Measurements from ENCODE around the gene SOD3. TPM values are rescaled to one million over a fixed set of nuclear protein-coding genes. Genes with fewer than 3 reads are reported as not detected.

The SOD3 gene
- total and polyA plus RNA-seq, 4 experiments from 2014 or later, result not detected

DNA sequence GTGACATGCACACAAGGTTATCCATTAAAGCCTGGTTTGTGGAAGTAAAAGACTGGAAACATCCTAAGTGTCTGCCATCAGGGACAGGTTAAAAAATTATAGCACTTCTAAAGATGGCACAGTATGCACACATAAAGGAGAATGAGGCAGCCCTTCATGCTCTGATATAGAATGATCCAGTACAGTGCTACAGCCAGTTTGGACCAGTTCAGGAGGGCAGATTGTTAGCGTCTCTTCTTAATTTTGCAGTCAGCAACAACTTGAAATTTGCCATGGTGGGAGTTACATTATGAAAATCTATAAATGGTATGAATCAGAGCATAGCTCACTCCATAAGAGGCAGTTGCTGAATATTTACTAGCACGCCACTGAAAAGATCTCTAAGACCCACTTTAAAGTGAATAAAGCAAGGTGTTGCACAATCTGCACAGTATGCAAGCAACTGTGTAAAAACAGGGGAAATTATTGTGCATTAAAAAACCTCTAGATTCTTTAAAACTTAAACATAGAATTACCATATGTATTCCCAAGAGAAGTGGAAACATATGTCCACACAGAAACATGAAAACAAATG lies 20.3 kb upstream of the SOD3 start:
- H3K36me3 Mint-ChIP-seq, result no peaks in the 10 kb centered on the region
- no peak overlapping the region for H3K27ac ChIP-seq (ENCODE audit: low read depth, low read length)
- ChIA-PET CTCF (ENCODE audit: partially characterized antibody) (no interaction called here), POLR2A (ENCODE audit: partially characterized antibody) (no interaction called here)
- H3K27me3 ChIP-seq (ENCODE audit: insufficient read depth, low read length), result no peaks in the 10 kb centered on the region
- H3K4me3 ChIP-seq (ENCODE audit: low read length in 2 of 2), result no peak overlapping the region
- no peaks in the 10 kb centered on the region for H3K4me1 ChIP-seq (ENCODE audit: insufficient read depth, low read length)
- H3K4me3 Mint-ChIP-seq, result no peak overlapping the region
- H3K27me3 Mint-ChIP-seq, result peaks cover 0 to 1% of the 10 kb centered on the region in 2 donors
- H3K9me3 ChIP-seq (ENCODE audit: control insufficient read depth in 1 of 2, low read length in 2 of 2), result no peaks in the 10 kb centered on the region
- no peaks in the 10 kb centered on the region for H3K4me1 Mint-ChIP-seq
- intact Hi-C loops (cut with micrococcal nuclease), result no loop called here
- H3K36me3 ChIP-seq (ENCODE audit: insufficient read depth, low read length), result no peaks in the 10 kb centered on the region
- H3K9me3 Mint-ChIP-seq, result peaks cover 0 to 4% (median 0%) of the 10 kb centered on the region in 8 donors
- no peak overlapping the region for H3K27ac Mint-ChIP-seq
- no peak for DNase-seq

DNA sequence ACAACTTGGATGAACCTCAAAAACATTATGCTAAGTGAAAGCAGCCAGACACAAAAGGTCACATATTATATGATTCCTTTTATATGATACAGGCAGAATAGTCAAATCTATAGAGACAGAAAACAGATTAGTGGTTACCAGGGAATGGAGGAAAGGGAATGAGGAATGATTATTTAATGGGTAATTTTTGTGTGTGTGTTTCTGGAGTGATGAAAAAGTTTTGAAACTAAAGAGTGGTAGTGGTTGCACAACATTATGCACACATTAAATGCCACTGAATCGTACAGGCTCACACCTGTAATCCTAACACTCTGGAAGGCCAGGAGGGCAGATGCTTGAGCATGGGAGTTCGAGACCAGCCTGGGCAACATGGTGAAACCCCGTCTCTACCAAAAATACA lies 19.6 kb upstream of the SOD3 start:
- peaks cover 0 to 4% (median 0%) of the 10 kb centered on the region in 8 donors for H3K9me3 Mint-ChIP-seq
- ChIA-PET CTCF (ENCODE audit: partially characterized antibody) (no interaction called here), POLR2A (ENCODE audit: partially characterized antibody) (no interaction called here)
- no peak overlapping the region for H3K4me3 Mint-ChIP-seq
- H3K36me3 Mint-ChIP-seq, result no peaks in the 10 kb centered on the region
- no peak for DNase-seq
- no peaks in the 10 kb centered on the region for H3K4me1 Mint-ChIP-seq
- Histone ChIP-seq H3K27me3 (ENCODE audit: insufficient read depth, low read length) (no peaks in the 10 kb centered on the region), H3K27ac (ENCODE audit: low read depth, low read length) (no peak overlapping the region), H3K4me3 (ENCODE audit: low read length in 2 of 2) (no peak overlapping the region), H3K4me1 (ENCODE audit: insufficient read depth, low read length) (no peaks in the 10 kb centered on the region), H3K9me3 (ENCODE audit: control insufficient read depth in 1 of 2, low read length in 2 of 2) (no peaks in the 10 kb centered on the region), H3K36me3 (ENCODE audit: insufficient read depth, low read length) (no peaks in the 10 kb centered on the region)
- H3K27me3 Mint-ChIP-seq, result peaks cover 0 to 2% of the 10 kb centered on the region in 2 donors
- H3K27ac Mint-ChIP-seq, result no peak overlapping the region
- intact Hi-C loops (cut with micrococcal nuclease), result no loop called here

DNA sequence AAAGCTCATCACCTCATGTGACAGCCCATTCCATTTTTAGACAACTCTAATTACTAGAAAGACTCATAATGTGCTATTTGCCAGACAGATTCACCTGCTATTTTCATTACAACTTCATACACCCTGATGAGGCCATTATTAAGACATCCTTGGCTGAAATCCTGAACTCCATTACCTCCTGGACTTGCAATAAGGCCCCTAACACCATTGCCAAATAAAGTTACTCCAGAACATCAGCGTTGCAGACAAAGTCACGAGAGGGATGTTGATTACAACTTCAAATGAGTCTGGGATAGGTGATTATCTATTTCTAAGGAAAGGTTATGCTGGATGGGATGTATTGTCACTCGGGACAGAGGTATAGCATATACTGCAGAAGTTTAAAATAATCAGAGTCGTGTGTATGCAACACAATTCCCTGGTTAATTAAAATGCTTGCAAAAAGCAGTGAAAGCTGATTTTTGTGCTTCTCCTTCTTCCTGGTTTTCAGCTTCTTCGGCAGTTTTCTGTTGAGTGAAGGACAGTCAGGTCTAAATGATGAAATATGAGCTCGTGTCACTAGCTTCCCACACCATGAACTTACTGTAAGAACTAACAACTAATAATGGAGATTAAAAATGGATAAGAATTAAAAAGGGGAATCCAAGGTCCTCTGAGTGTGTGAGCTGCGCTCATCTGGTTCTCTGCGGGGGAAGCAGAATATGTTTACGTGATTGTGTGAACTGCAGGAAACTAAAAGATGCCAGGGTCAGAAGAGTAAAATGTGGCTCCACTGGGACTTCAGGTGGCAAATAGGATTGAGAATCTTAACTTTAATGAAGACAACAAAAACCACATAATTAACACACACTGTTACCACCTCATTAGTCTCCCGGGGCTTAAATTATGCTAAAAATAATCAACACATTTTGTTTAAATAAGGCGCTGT lies 17.6 kb upstream of the SOD3 start:
- Histone ChIP-seq H3K27ac (ENCODE audit: low read depth, low read length) (no peak overlapping the region), H3K9me3 (ENCODE audit: control insufficient read depth in 1 of 2, low read length in 2 of 2) (no peaks in the 10 kb centered on the region), H3K4me1 (ENCODE audit: insufficient read depth, low read length) (no peaks in the 10 kb centered on the region), H3K4me3 (ENCODE audit: low read length in 2 of 2) (no peak overlapping the region), H3K27me3 (ENCODE audit: insufficient read depth, low read length) (no peaks in the 10 kb centered on the region), H3K36me3 (ENCODE audit: insufficient read depth, low read length) (no peaks in the 10 kb centered on the region)
- H3K27ac Mint-ChIP-seq, result no peak overlapping the region
- H3K4me1 Mint-ChIP-seq, result no peaks in the 10 kb centered on the region
- POLR2A ChIA-PET (ENCODE audit: partially characterized antibody), result no interaction called here
- H3K4me3 Mint-ChIP-seq, result no peak overlapping the region
- CTCF ChIA-PET (ENCODE audit: partially characterized antibody), result no interaction called here
- DNase-seq, result no peak
- H3K9me3 Mint-ChIP-seq, result no peaks in the 10 kb centered on the region
- intact Hi-C loops (cut with micrococcal nuclease), result no loop called here
- H3K36me3 Mint-ChIP-seq, result no peaks in the 10 kb centered on the region
- peaks cover 0 to 2% of the 10 kb centered on the region in 2 donors for H3K27me3 Mint-ChIP-seq

DNA sequence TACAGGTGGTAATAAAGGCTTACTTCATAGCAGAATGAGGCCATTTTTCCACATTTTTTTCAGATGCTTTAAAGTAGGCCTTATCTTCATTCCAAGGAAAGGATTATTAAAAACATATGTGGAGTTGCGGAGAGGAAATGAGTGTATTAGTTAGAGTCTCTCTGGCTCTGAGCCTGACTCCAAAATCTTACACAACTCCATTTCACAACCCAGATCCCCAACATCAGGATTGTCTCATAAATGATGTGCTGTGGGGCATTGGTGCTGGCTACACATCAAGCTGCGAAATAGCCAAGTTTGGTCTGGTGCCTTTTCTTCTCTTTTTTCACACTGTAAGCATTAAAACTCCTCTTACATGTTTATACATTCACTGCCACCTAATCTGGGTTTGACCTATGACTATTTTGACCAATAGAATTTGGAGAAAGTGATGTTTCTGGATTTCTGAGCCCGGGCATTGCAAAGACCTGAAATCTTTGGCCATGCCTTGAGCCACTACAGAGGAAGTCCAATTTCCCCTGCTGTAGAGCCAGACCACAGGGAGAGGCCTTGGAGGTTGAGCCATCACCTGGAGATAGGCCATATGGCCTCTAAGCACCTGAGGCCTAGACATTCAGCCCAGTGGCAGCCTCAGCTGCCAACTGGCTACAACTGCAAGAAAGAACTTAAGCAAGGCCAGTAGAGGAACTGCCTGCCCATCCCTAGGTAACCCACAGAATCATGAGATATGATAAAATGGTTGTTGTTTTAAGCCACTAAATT lies 16.7 kb upstream of the SOD3 start:
- Mint-ChIP-seq H3K27me3 (peaks cover 0 to 2% of the 10 kb centered on the region in 2 donors), H3K4me1 (no peaks in the 10 kb centered on the region), H3K27ac (no peak overlapping the region), H3K4me3 (no peak overlapping the region), H3K36me3 (no peaks in the 10 kb centered on the region), H3K9me3 (peaks cover 0 to 3% (median 0%) of the 10 kb centered on the region in 8 donors)
- no peaks in the 10 kb centered on the region for H3K27me3 ChIP-seq (ENCODE audit: insufficient read depth, low read length)
- ChIA-PET CTCF (ENCODE audit: partially characterized antibody) (no interaction called here), POLR2A (ENCODE audit: partially characterized antibody) (no interaction called here)
- H3K4me3 ChIP-seq (ENCODE audit: low read length in 2 of 2), result no peak overlapping the region
- no peaks in the 10 kb centered on the region for H3K9me3 ChIP-seq (ENCODE audit: control insufficient read depth in 1 of 2, low read length in 2 of 2)
- no peaks in the 10 kb centered on the region for H3K36me3 ChIP-seq (ENCODE audit: insufficient read depth, low read length)
- no peak for DNase-seq
- H3K4me1 ChIP-seq (ENCODE audit: insufficient read depth, low read length), result no peaks in the 10 kb centered on the region
- no peak overlapping the region for H3K27ac ChIP-seq (ENCODE audit: low read depth, low read length)
- intact Hi-C loops (cut with micrococcal nuclease), result no loop called here

DNA sequence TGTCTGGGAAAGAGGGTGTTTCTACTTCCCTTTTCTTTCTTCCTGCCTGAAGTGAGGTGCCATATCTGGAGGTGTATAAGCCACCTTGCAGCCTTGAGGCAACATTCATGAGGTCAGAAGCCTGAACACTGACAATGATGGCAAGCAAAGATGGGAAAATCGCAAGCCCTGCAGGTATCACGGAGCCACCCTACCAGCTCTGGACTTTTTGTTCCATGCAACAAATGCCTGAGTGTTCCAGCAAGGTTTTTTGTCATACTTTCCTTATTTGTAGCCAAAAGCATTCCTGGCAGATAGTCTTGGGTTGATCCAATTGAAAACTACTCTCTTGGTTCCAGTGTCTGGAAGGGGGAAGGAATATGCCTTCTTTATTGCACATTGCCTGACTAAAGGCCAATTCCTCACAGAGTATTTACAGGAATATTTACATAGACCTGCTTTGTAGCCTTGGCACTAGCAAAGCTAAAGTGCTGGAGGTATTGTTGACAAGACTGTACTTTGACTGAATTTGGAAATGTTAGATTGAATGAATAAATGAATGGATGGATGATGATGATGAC lies 14.4 kb upstream of the SOD3 start:
- H3K4me3 Mint-ChIP-seq, result no peak overlapping the region
- H3K4me1 Mint-ChIP-seq, result no peaks in the 10 kb centered on the region
- peaks cover 0 to 2% of the 10 kb centered on the region in 2 donors for H3K27me3 Mint-ChIP-seq
- Histone ChIP-seq H3K27ac (ENCODE audit: low read depth, low read length) (no peak overlapping the region), H3K4me3 (ENCODE audit: low read length in 2 of 2) (no peak overlapping the region), H3K36me3 (ENCODE audit: insufficient read depth, low read length) (no peaks in the 10 kb centered on the region), H3K9me3 (ENCODE audit: control insufficient read depth in 1 of 2, low read length in 2 of 2) (no peaks in the 10 kb centered on the region), H3K27me3 (ENCODE audit: insufficient read depth, low read length) (no peaks in the 10 kb centered on the region), H3K4me1 (ENCODE audit: insufficient read depth, low read length) (no peaks in the 10 kb centered on the region)
- ChIA-PET CTCF (ENCODE audit: partially characterized antibody) (no interaction called here), POLR2A (ENCODE audit: partially characterized antibody) (no interaction called here)
- DNase-seq, result no peak
- no peak overlapping the region for H3K27ac Mint-ChIP-seq
- H3K9me3 Mint-ChIP-seq, result peaks cover 0 to 5% (median 0%) of the 10 kb centered on the region in 8 donors
- no peaks in the 10 kb centered on the region for H3K36me3 Mint-ChIP-seq
- intact Hi-C loops (cut with micrococcal nuclease), result no loop called here

DNA sequence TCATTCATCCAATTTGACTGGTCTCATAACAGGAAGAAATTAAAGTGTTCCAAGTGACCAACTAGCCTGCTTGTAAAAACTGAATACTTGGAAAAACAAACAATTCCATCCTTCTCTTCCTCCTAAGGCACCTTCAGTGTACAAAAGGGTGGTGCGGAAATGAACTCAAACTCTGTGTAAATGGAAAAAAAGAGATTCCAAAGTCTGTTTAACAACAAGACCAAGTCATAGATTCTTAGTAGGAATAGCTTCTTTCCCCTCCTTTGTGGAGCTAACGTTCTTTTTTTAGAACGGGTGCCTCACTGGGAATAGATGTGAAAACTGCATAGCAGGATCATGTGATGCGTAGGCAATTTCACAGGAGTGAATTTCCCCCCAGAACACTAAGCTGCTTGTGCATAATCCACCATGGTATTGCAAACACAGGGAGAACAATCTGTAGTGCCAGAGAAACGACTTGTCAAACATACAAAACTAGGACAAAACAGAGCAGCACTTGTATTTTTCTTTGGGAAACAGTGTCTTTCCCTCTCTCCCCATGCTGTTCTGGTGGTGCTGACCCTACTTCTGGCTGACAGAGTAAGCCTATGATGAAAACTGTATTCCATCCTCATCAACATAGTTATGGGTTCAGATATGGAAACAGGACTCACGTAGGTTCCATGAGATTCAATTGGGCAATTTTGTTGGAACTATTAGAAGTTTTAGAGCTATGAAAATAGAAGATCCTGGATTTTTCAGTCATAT lies 13.2 kb upstream of the SOD3 start:
- H3K9me3 ChIP-seq (ENCODE audit: control insufficient read depth in 1 of 2, low read length in 2 of 2), result no peaks in the 10 kb centered on the region
- POLR2A ChIA-PET (ENCODE audit: partially characterized antibody), result no interaction called here
- Mint-ChIP-seq H3K36me3 (no peaks in the 10 kb centered on the region), H3K9me3 (peaks cover 0 to 10% (median 0%) of the 10 kb centered on the region in 8 donors), H3K4me1 (no peaks in the 10 kb centered on the region), H3K4me3 (no peak overlapping the region), H3K27me3 (peaks cover 0 to 2% of the 10 kb centered on the region in 2 donors), H3K27ac (no peak overlapping the region)
- no peaks in the 10 kb centered on the region for H3K27me3 ChIP-seq (ENCODE audit: insufficient read depth, low read length)
- H3K4me1 ChIP-seq (ENCODE audit: insufficient read depth, low read length), result no peaks in the 10 kb centered on the region
- no peaks in the 10 kb centered on the region for H3K36me3 ChIP-seq (ENCODE audit: insufficient read depth, low read length)
- H3K4me3 ChIP-seq (ENCODE audit: low read length in 2 of 2), result no peak overlapping the region
- intact Hi-C loops (cut with micrococcal nuclease), result no loop called here
- CTCF ChIA-PET (ENCODE audit: partially characterized antibody), result no interaction called here
- H3K27ac ChIP-seq (ENCODE audit: low read depth, low read length), result no peak overlapping the region
- DNase-seq, result no peak
